ENCODE data around the gene TMEM256.

DNA sequence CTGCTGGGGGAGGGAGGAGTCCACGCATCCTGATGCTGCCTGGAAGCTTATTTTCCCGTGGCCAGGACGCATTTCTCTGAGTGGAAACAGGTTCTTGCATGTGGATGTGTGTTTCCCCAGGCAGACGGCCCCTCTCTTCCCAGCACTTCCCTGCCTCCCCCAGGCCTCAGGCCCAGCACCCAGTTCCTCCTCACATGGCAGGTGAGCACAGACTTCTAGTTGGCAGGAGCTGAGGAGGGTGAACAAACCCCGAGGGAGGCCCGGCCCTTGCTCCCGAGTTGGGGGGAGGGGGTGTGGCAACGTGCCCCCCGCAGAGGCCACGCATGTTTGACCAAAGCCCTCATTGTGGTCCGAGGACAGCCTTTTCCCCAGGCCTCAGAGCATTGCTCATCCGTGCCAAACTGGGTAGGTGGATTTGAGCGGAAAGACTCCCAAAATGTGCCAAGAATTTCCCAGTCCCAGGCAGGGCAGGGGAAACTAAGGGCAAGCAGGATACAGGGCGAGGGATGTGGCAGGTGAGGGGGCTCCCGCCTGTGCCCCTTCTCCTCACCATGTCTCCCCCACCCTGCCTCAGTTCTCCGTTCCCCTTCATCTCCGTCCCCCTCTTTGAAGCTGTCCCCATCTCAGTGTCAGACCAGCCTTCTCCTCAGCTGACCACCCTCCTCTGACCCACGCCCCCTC is 14.7 kb upstream of the TMEM256 start:
- TF ChIP-seq, protein P1, sequence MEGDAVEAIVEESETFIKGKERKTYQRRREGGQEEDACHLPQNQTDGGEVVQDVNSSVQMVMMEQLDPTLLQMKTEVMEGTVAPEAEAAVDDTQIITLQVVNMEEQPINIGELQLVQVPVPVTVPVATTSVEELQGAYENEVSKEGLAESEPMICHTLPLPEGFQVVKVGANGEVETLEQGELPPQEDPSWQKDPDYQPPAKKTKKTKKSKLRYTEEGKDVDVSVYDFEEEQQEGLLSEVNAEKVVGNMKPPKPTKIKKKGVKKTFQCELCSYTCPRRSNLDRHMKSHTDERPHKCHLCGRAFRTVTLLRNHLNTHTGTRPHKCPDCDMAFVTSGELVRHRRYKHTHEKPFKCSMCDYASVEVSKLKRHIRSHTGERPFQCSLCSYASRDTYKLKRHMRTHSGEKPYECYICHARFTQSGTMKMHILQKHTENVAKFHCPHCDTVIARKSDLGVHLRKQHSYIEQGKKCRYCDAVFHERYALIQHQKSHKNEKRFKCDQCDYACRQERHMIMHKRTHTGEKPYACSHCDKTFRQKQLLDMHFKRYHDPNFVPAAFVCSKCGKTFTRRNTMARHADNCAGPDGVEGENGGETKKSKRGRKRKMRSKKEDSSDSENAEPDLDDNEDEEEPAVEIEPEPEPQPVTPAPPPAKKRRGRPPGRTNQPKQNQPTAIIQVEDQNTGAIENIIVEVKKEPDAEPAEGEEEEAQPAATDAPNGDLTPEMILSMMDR (conservative IDR thresholded peaks at IDR 0.05; ENCODE audit: low read depth, low read length), result no peak
- TF ChIP-seq EZH2 (IDR thresholded peaks at IDR 0.05; ENCODE audit: borderline replicate concordance, low read depth, low read length, poor library complexity, severe bottlenecking), result no peak

Data from A673 (cell line).